ENCODE measurements around the gene TMEM106B. TPM values are rescaled to one million over a fixed set of nuclear protein-coding genes. Genes with fewer than 3 reads are reported as not detected.

TMEM106B gene
- total RNA-seq, 6 experiments from 2014 or later = 26.9 to 64.5 (median 31.7) TPM

DNA sequence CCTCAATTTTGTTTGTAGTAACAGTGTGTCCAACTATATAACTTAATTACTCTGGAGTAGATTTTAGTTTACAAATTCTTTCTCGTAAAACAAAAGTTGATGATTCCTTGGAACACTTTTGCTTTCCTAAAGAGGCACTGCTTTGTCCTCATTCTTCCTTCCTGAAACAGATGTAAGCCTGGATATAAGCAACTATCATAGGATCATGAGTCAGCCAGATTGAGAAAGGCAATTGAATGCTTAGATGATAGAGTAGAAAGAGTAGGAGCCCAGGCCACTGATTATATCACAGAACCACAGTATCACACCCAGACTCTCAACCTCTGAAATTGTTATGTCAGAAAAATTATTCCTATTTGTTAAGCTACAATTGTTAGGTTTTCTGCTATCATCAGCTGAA, 69.9 kb downstream of the TMEM106B start:
- DNase-seq (no peak), ATAC-seq (no peak)
- no peaks in the 10 kb centered on the region for H3K9me3 ChIP-seq
- H3K4me1 ChIP-seq = no peaks in the 10 kb centered on the region
- no peaks in the 10 kb centered on the region for H3K36me3 ChIP-seq
- H3K27me3 ChIP-seq = no peaks in the 10 kb centered on the region
- TF ChIP-seq POLR2A (IDR thresholded peaks at IDR 0.05) = no peak
- TF ChIP-seq, protein P1, sequence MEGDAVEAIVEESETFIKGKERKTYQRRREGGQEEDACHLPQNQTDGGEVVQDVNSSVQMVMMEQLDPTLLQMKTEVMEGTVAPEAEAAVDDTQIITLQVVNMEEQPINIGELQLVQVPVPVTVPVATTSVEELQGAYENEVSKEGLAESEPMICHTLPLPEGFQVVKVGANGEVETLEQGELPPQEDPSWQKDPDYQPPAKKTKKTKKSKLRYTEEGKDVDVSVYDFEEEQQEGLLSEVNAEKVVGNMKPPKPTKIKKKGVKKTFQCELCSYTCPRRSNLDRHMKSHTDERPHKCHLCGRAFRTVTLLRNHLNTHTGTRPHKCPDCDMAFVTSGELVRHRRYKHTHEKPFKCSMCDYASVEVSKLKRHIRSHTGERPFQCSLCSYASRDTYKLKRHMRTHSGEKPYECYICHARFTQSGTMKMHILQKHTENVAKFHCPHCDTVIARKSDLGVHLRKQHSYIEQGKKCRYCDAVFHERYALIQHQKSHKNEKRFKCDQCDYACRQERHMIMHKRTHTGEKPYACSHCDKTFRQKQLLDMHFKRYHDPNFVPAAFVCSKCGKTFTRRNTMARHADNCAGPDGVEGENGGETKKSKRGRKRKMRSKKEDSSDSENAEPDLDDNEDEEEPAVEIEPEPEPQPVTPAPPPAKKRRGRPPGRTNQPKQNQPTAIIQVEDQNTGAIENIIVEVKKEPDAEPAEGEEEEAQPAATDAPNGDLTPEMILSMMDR (IDR thresholded peaks at IDR 0.05) = no peak
- H3K4me3 ChIP-seq = no peak overlapping the region
- no peak overlapping the region for H3K27ac ChIP-seq
- 60% methylated on average over 1 of the region's 1 CpG for WGBS (ENCODE audit: insufficient coverage, low coverage, low lambda C conversion rate, missing lambda C conversion rate)
- intact Hi-C loops (cut with DNase I) = no loop called here

DNA sequence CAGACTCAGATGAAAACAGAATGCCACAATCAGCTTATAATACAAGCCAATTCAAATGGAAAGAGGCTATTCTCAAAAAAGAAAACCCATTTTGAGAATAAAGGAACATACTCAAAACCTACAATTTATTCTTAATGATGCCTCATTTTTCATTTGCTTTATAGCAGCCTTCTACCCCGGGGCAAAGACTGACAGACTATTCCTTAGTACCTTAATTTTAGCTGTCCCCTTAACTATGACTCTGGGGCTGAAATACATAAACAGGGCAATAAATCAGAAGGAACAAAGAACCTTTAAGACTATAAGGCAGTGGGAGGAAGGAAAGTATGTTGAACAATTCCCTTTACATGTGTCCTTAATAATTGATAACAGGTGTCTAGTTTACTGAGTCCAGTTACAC, 76.8 kb downstream of the TMEM106B start:
- DNase-seq (no peak), ATAC-seq (no peak)
- H3K9me3 ChIP-seq = no peaks in the 10 kb centered on the region
- no peaks in the 10 kb centered on the region for H3K27me3 ChIP-seq
- H3K27ac ChIP-seq = no peak overlapping the region
- WGBS (ENCODE audit: insufficient coverage, low coverage, low lambda C conversion rate, missing lambda C conversion rate) = 18% methylated on average over 1 of the region's 1 CpG
- no peaks in the 10 kb centered on the region for H3K4me1 ChIP-seq
- TF ChIP-seq POLR2A (IDR thresholded peaks at IDR 0.05) = no peak
- TF ChIP-seq, protein P1 (IDR thresholded peaks at IDR 0.05) = no peak
- H3K4me3 ChIP-seq = no peak overlapping the region
- intact Hi-C loops (cut with DNase I) = no loop called here
- H3K36me3 ChIP-seq = no peaks in the 10 kb centered on the region

DNA sequence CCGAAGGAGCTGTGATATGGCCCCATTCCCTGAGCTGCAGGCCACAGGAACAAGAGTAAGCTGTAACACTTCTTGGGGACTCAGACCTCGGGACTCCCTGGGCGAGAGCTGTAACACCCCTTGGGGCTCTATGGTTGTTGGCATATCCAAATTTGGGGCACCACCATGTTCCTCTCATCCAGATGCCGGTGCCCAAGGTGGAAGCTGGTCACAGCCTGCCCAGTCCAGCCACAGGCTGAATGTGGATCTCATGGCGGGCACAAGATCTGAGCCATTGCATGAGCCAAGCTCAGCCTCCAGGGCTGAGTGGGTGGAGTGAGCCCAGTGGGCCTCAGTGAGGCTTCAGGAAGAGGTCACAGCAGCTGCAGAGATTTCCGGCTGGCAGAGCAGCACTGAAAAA, 78.9 kb downstream of the TMEM106B start:
- 55% methylated on average over 2 of the region's 6 CpGs for WGBS (ENCODE audit: insufficient coverage, low coverage, low lambda C conversion rate, missing lambda C conversion rate)
- H3K9me3 ChIP-seq = no peaks in the 10 kb centered on the region
- H3K4me3 ChIP-seq = no peak overlapping the region
- ATAC-seq (peak in 1 of 4 donors; percentile 33), DNase-seq (no peak)
- intact Hi-C loops (cut with DNase I) = no loop called here
- TF ChIP-seq, protein P1 (IDR thresholded peaks at IDR 0.05) = no peak
- no peak for TF ChIP-seq POLR2A (IDR thresholded peaks at IDR 0.05)
- H3K27ac ChIP-seq = no peak overlapping the region
- H3K27me3 ChIP-seq = no peaks in the 10 kb centered on the region
- H3K36me3 ChIP-seq = no peaks in the 10 kb centered on the region
- no peaks in the 10 kb centered on the region for H3K4me1 ChIP-seq

DNA sequence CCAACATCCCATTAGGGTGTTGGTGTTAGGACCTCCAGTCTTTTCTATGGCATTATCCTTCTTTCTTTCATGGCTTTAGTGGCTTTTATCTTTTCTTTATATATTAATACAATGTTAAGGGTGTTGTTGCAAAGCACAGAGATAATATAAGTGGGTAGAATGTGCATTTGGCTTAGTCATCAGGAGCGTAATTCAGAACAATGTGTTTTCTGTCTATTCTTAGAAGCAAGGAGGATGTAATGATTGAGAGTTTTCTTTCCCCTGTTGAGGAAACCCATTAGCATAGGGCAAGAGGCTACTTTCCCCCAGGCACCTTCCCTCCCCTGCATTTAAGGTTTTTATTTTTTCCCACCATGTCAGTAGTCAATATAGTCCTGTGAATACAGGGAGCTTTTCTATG, 79.7 kb downstream of the TMEM106B start:
- no peaks in the 10 kb centered on the region for H3K4me1 ChIP-seq
- TF ChIP-seq, protein P1 (IDR thresholded peaks at IDR 0.05) = no peak
- no peak for TF ChIP-seq POLR2A (IDR thresholded peaks at IDR 0.05)
- no peaks in the 10 kb centered on the region for H3K9me3 ChIP-seq
- H3K4me3 ChIP-seq = no peak overlapping the region
- intact Hi-C loops (cut with DNase I) = no loop called here
- 93% methylated on average over 1 of the region's 1 CpG for WGBS (ENCODE audit: insufficient coverage, low coverage, low lambda C conversion rate, missing lambda C conversion rate)
- no peaks in the 10 kb centered on the region for H3K36me3 ChIP-seq
- no peaks in the 10 kb centered on the region for H3K27me3 ChIP-seq
- ATAC-seq = no peak
- DNase-seq = no peak
- H3K27ac ChIP-seq = no peak overlapping the region

DNA sequence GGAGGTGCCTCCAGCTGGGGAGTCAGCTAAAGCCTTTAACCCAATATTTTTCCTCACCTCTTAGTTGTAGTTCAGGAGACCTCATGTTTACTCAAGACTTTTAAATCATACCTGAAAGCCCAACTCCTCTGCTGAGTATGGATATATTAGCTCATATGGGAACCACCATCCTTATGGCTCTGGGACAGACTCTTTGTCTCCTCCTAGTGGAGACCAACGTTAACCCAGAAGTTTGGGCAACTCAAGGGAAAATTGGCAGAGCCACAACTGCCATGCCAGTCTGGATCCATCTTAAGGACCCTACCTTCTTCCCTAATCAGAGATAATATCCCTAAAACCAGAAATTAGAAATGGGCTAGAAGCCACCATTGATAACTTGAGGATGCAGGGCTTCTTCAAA, 80.8 kb downstream of the TMEM106B start:
- 20% methylated on average over 1 of the region's 1 CpG for WGBS (ENCODE audit: insufficient coverage, low coverage, low lambda C conversion rate, missing lambda C conversion rate)
- no peaks in the 10 kb centered on the region for H3K36me3 ChIP-seq
- ATAC-seq = peak in 1 of 4 donors; percentile 24
- no peak overlapping the region for H3K4me3 ChIP-seq
- intact Hi-C loops (cut with DNase I) = no loop called here
- H3K9me3 ChIP-seq = no peaks in the 10 kb centered on the region
- DNase-seq = no peak
- H3K4me1 ChIP-seq = no peaks in the 10 kb centered on the region
- TF ChIP-seq, protein P1 (IDR thresholded peaks at IDR 0.05) = peak in 3 of 4 donors; percentile 19 to 32 (median 27)
- no peak for TF ChIP-seq POLR2A (IDR thresholded peaks at IDR 0.05)
- H3K27ac ChIP-seq = no peak overlapping the region
- no peaks in the 10 kb centered on the region for H3K27me3 ChIP-seq
